GM21381 (cell line): ENCODE data around the gene KCNQ1OT1.

Experiments used
- ATAC-seq: cut with Tn5 transposase; IDR thresholded peaks from one replicate; pipeline ENCODE4 v1.9.1; 2021; ENCODE audit warnings: mild to moderate bottlenecking, moderate library complexity; ENCODE audit not compliant: unreplicated experiment

Gene KCNQ1OT1

GRCh38 chr11:2574043-2574552 lies 125.7 kb downstream of the KCNQ1OT1 start:
- no peak for ATAC-seq

GRCh38 chr11:2573240-2574042 lies 126.4 kb downstream of the KCNQ1OT1 start:
- no peak for ATAC-seq

- no peak for ATAC-seq
Observed at GRCh38 chr11:2572491-2573239, 127.1 kb downstream of the KCNQ1OT1 start.

GRCh38 chr11:2571598-2572281 lies 128.1 kb downstream of the KCNQ1OT1 start:
- ATAC-seq: no peak

GRCh38 chr11:2570841-2571597 lies 128.8 kb downstream of the KCNQ1OT1 start:
- no peak for ATAC-seq

GRCh38 chr11:2570211-2570811 lies 129.5 kb downstream of the KCNQ1OT1 start:
- no peak for ATAC-seq

GRCh38 chr11:2569731-2570210 lies 130.0 kb downstream of the KCNQ1OT1 start:
- no peak for ATAC-seq

- ATAC-seq: no peak
Observed at GRCh38 chr11:2569321-2569721, 130.5 kb downstream of the KCNQ1OT1 start.

- no peak for ATAC-seq
Observed at GRCh38 chr11:2567026-2567671, 132.6 kb downstream of the KCNQ1OT1 start.

GRCh38 chr11:2566223-2567025 lies 133.4 kb downstream of the KCNQ1OT1 start:
- ATAC-seq: no peak

- ATAC-seq: no peak
Observed at GRCh38 chr11:2565447-2566222, 134.2 kb downstream of the KCNQ1OT1 start.

GRCh38 chr11:2564588-2565425 lies 135.0 kb downstream of the KCNQ1OT1 start:
- ATAC-seq: no peak

- no peak for ATAC-seq
Observed at GRCh38 chr11:2564008-2564530, 135.7 kb downstream of the KCNQ1OT1 start.

GRCh38 chr11:2563213-2564007 lies 136.4 kb downstream of the KCNQ1OT1 start:
- no peak for ATAC-seq

GRCh38 chr11:2562890-2563212 lies 136.9 kb downstream of the KCNQ1OT1 start:
- ATAC-seq: no peak
